ENCODE results near the gene IFIT2. TPM values are rescaled to one million over a fixed set of nuclear protein-coding genes. Genes with fewer than 3 reads are reported as not detected.

IFIT2 gene
- total RNA-seq, 6 experiments from 2014 or later = 4.7 to 12.4 (median 9.8) TPM

- Histone ChIP-seq H3K36me3 (no peaks in the 10 kb centered on the region), H3K27me3 (no peaks in the 10 kb centered on the region), H3K4me3 (no peak overlapping the region), H3K27ac (no peak overlapping the region), H3K9me3 (no peaks in the 10 kb centered on the region), H3K4me1 (no peaks in the 10 kb centered on the region)
- DNase-seq (no peak), ATAC-seq (no peak)
- intact Hi-C loops (cut with DNase I) = no loop called here
- TF ChIP-seq POLR2A (IDR thresholded peaks at IDR 0.05) (no peak), CTCF (IDR thresholded peaks at IDR 0.05) (no peak)
- 58% methylated on average over 2 of the region's 2 CpGs for WGBS (ENCODE audit: insufficient coverage, low coverage, low lambda C conversion rate, missing lambda C conversion rate)
These were observed 56.1 kb downstream of the IFIT2 start for GRCh38 chr10:89357975-89358374.

Other genes with a start within 250 kb of the IFIT2 start
- gene CH25H, start 94.7 kb upstream of the IFIT2 start, total RNA-seq = 1 to 10 TPM in 1 of 6 experiments, under 1 TPM in 3, not detected in 2; 0.31 to 1.2 (median 0.60) TPM
- gene LIPA, start 50.3 kb upstream of the IFIT2 start, total RNA-seq = 100 to 1,000 TPM in 1 of 6 experiments, 10 to 100 TPM in 5; 52.4 to 179 (median 58.4) TPM
- gene IFIT3, start 26.0 kb downstream of the IFIT2 start, total RNA-seq = 10 to 100 TPM in 4 of 6 experiments, 1 to 10 TPM in 2; 7.5 to 17.9 (median 11.5) TPM
- 1 to 10 TPM in 1 of 6 experiments, not detected in 5; 1.2 TPM for gene IFIT1B, start 76.0 kb downstream of the IFIT2 start, total RNA-seq
- 10 to 100 TPM in 3 of 6 experiments, 1 to 10 TPM in 3; 3.6 to 12.9 (median 10.0) TPM for gene IFIT1, start 90.6 kb downstream of the IFIT2 start, total RNA-seq
- 10 to 100 TPM in 2 of 6 experiments, 1 to 10 TPM in 4; 4.4 to 11.2 (median 8.3) TPM for gene IFIT5, start 112.5 kb downstream of the IFIT2 start, total RNA-seq
- gene SLC16A12, start 233.5 kb downstream of the IFIT2 start, total RNA-seq = 1 to 10 TPM in 2 of 6 experiments, under 1 TPM in 4; 0.20 to 6.1 (median 0.80) TPM

Data from right lobe of liver (tissue), 6 donors.